HL-60 (cell line): ENCODE measurements around the gene DARS1.

Source experiments
- DNase-seq, 2 experiments: peaks; one replicate each; pipeline ENCODE4 v3.0.0-alpha.2; 2010 to 2020; ENCODE audit warnings: low read depth in 1 of 2, low spot score in 1 of 2
- H3K27ac ChIP-seq: fragments of 250-450 bp; sonication (Bioruptor Pico); replicated peaks from 2 replicates; pipeline ENCODE4 v1.5.1; 2020; ENCODE audit warnings: mild to moderate bottlenecking, moderate library complexity
- H3K27me3 ChIP-seq: fragments of 250-450 bp; sonication (Bioruptor Pico); 2 replicates; pipeline ENCODE4 v1.5.1; 2021; ENCODE audit warnings: mild to moderate bottlenecking, moderate library complexity; ENCODE audit not compliant: insufficient read depth, poor library complexity, severe bottlenecking
- H3K4me3 ChIP-seq: replicated peaks from 2 replicates; pipeline ENCODE4 v1.5.1; 2011; ENCODE audit warnings: mild to moderate bottlenecking, control low read depth, low read length; ENCODE audit not compliant: insufficient read depth
- CTCF ChIP-seq: IDR thresholded peaks from one replicate; pipeline ENCODE4 v1.5.1; 2011; ENCODE audit warnings: low read length, control low read depth, inconsistent platforms; ENCODE audit not compliant: insufficient read depth
- GABPA ChIP-seq: IDR thresholded peaks from 2 replicates; pipeline ENCODE4 v1.6.1; 2012; ENCODE audit warnings: low read depth
- POLR2AphosphoS5 ChIP-seq: IDR thresholded peaks from 2 replicates; pipeline ENCODE4 v1.6.1; 2012; ENCODE audit warnings: low read depth
- REST ChIP-seq: IDR thresholded peaks from 2 replicates; pipeline ENCODE4 v1.6.1; 2012; ENCODE audit warnings: low read depth; ENCODE audit not compliant: insufficient replicate concordance
- SPI1 ChIP-seq: IDR thresholded peaks from 2 replicates; pipeline ENCODE4 v1.6.1; 2012; ENCODE audit warnings: low read depth, mild to moderate bottlenecking, borderline replicate concordance

DARS1 gene

DNA sequence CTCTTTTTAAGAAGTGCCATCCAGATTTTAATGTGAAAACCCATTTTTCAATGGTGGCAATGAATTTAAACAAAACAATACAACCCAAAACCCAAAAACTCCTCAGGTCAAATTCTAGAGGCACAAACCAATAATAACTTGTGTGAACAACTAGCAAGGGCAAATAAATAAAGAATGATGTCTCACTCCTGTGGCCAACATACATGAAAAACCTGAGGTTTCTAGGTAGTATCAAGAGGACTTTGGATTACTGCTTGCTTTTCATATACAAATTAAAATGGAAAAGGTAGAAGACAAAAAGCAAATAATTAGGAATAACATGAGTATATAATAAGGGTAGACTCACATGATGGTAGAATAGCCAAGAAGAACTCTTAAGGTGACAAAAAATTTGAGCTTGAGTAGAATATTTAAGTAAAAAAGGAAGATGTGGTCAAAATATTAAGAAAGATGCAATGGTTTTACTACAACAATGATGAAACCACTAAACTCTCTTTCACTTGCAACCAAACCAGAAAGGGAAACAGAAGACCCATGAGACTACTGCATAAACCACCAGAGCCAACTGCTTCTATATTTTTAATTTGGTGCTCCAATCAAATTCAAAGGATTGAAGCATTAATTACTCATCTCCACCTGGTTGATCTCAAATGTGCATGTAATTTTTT, 53.5 kb downstream of the DARS1 start:
- no peak overlapping the region for H3K4me3 ChIP-seq
- DNase-seq: peak; percentile 57 to 63
- no peaks in the 10 kb centered on the region for H3K27me3 ChIP-seq
- peak overlapping the region; percentile 81 for H3K27ac ChIP-seq
- no peak; the same call in 1 of the 2 replicates for TF ChIP-seq GABPA

DNA sequence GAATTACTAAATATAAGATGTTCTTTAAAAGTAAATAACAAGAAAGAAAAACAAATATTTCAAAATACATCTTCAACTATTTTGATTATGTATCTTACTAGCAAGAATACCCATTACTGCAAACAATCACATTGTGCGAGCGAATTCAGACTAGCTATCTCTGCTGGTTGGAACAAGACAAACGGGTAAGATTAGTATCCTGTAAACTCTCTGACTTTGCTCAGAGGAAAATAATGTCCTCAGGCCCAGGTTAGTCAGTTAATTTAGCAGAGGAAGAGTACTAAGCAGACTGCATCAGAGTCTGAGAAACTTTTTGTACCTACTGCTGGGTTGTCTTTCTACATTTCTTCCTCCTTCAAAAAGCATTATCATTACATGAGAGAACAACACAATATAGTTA, 58.8 kb downstream of the DARS1 start:
- DNase-seq: no peak
- TF ChIP-seq SPI1: no peak
- H3K4me3 ChIP-seq: no peak overlapping the region
- no peaks in the 10 kb centered on the region for H3K27me3 ChIP-seq
- no peak overlapping the region for H3K27ac ChIP-seq

- Histone ChIP-seq H3K4me3 (no peak overlapping the region), H3K27me3 (no peaks in the 10 kb centered on the region), H3K27ac (no peak overlapping the region)
- DNase-seq: no peak
- TF ChIP-seq CTCF (no peak), REST (no peak), POLR2AphosphoS5 (no peak), SPI1 (no peak), GABPA (no peak)
Measured at GRCh38 chr2:135925571-135925970, 59.9 kb downstream of the DARS1 start.

- H3K4me3 ChIP-seq: no peak overlapping the region
- H3K27ac ChIP-seq: no peak overlapping the region
- no peak for DNase-seq
- TF ChIP-seq REST (no peak), CTCF (peak; percentile 3)
- no peaks in the 10 kb centered on the region for H3K27me3 ChIP-seq
Measured at GRCh38 chr2:135916207-135916606, 69.2 kb downstream of the DARS1 start.

DNA sequence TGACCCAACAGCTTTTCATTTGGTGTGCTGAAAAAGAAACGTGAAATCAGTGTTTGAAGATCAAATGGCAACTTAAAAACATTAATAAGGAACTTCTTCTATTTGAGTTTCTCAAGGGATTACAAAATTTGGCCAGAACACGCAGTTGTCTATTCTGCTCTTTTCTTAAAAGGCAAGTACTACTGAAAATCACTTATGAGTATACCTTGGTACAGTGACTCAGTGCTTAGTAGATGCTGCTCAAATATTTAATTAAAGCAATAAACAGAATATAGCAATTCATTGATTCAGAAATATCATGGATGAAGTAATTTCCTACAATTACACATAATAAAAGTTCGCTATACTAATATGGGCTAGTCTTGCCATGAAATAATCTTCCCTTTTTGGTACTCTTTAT, 70.9 kb downstream of the DARS1 start:
- TF ChIP-seq POLR2AphosphoS5 (no peak), CTCF (no peak), SPI1 (no peak), REST (no peak), GABPA (no peak)
- H3K4me3 ChIP-seq: no peak overlapping the region
- H3K27me3 ChIP-seq: no peaks in the 10 kb centered on the region
- no peak for DNase-seq
- H3K27ac ChIP-seq: peak overlapping the region; percentile 19
